Left lobe of liver (tissue), 2 donors: ENCODE measurements around the gene TSTD1. TPM values are rescaled to one million over a fixed set of nuclear protein-coding genes. Genes with fewer than 3 reads are reported as not detected.
"Not testable (repeated sequence)": the region's sequence is repeated elsewhere in the genome, so short reads cannot be mapped to it uniquely, and the experiment has no call there.

ENCODE experiments used
- ATAC-seq: fragments of 200-7000 bp; cut with Tn5 transposase; one replicate; pipeline ENCODE4 v1.9.1; 2020; ENCODE audit warnings: mild to moderate bottlenecking, moderate library complexity
- DNase-seq: peaks from one replicate; pipeline ENCODE4 v3.0.0-alpha.2; 2020; ENCODE audit warnings: low spot score
- total RNA-seq: library from RNA; stranded (reverse); gene quantifications from one replicate; pipeline ENCODE4 v1.2.1, GENCODE V29; 2021
- donor health status: DM: no; HTN: no; CAD: no; lungs with moderate emphysema.
- donor health status: DM: no; HTN: yes; CAD: no.

Gene TSTD1
- total RNA-seq, 1 donor from 2014 or later: 30.7 TPM

DNA sequence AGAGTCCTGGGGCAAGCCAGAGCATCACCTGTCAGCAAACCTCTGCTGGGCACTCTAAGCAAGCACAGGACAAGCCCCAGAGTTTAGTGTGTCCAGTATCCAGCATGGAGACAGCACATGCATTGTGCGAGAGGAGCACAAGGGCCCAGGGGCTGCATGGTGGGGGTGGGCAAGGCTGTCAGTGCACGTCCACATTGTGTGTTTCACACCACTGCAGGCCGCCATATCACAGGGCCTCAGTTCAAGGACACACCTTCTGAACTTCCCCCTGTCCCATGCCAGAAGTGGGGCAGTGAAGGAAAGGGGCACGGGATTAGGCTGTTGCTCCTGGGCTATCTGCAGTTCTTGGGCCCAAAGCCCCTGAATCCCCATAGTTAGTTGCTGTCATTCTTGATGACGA is 782 bp upstream of the TSTD1 start:
- ATAC-seq: no peak
- DNase-seq: no peak

DNA sequence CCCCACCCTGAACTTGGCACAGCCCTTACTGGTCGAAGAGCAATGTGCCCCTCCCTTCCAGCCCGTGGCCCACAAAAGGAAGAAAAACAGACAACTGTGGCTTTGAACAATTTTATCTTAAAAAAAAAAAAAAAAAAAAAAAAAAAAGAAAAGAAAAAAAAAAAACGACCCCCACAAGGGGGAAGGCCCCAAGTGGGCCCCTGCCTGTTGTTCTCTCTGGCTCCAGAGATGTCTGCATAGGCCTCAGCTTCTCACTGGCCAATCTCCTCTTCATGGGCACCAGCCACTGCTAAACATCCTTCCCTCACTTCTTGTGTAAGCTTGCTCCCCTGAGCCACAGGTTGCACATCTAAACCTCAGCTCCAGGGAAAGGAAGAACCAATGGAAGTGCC is 386 bp upstream of the TSTD1 start:
- ATAC-seq (no peak), DNase-seq (no peak)

DNA sequence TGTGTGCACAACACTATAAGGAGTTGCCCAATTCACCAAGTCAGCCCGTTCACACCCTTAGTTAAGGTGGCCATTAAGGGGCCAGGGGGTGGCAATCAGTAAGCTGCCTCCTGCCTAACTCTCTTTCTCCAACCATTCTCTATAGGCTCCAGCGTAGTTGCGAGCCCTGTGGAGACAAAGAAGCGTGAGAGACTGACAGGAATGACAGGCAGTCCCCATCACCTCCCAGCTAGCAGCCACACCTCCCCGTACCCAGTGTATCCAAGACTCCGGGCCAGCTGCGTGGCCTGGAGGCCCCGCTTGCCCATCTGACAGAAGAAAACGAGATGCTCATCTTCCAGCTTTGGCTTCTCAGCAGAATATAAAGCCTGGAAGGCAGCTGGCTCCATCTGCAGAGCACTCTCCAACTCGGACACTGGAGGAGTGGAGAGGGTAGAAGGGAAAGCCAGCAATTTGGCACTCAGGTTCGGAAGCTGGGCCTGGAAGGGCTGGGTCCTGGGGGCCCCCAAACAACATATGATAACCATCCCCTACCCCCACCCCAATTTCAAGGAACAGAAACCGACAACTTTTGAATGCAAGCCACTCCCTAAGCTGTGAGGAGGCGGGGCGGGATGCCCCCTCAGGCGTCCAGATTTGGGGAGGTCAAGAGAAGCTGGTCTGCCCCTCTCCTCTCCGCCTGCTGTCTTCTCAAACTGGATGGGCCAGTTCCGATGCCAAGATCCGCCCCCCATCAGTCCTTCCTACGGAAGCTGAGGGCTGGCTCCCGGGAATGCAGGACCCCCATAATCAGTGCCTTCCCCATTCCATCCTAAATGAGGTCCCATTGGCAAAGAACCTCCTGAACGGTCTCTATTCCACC is 872 bp downstream of the TSTD1 start:
- ATAC-seq (no peak), DNase-seq (no peak)

DNA sequence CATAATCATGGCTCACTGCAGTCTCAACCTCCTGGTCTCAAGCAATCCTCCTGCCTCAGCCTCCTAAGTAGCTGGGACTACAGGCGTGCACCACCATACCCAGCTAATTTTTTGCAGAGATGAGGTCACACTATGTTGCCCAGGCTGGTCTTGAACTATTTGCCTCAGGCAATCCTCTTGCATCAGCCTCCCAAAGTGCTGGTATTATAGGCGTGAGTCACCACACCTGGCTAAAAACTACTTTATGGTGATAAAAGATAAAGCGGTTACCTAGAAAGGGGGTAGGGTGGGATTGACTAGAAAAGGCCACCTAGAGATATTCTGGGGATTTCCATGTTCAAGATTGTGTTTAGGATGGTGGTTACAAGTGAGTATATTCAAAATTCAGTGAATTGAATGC is 5.0 kb downstream of the TSTD1 start:
- DNase-seq (no peak), ATAC-seq (no peak)

DNA sequence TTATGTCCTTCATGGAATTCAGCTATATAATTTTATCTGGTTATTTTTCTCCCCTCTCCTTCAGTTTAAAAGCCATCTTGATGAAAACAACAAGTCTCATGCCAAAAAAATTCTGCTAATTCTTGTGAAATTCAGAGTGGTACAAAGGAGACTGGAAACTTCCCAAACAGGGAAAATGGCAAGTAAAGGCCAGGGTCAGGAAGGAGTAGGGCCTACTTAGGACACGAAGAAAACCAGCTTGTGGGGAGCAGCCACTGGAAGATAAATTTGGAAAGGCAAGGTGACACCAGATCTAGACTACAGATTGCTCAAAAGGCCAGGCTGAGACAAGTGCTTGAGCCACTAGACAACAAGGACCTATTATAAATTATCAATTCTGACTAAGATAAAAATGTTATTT is 6.4 kb downstream of the TSTD1 start:
- DNase-seq: no peak
- ATAC-seq: peak; percentile 25

DNA sequence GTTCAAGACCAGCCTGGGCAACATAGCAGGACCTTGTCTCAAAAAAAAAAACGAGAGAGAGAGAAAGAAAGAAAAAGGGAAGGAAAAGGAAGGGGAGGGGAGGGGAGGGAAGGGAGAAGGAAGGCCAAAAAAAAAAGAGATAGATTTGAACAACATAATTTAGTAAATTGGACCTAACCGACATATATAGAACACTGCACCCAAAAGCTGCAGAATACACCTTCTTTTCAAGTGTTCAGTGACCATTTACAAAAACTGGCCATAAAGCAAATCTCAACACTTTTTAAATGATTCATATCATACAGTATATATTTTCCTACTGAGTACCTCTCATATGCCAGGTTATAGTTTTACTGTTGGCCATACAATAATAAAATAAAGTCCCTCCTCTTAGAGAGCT is 6.9 kb downstream of the TSTD1 start:
- DNase-seq: no peak
- ATAC-seq: no peak

DNA sequence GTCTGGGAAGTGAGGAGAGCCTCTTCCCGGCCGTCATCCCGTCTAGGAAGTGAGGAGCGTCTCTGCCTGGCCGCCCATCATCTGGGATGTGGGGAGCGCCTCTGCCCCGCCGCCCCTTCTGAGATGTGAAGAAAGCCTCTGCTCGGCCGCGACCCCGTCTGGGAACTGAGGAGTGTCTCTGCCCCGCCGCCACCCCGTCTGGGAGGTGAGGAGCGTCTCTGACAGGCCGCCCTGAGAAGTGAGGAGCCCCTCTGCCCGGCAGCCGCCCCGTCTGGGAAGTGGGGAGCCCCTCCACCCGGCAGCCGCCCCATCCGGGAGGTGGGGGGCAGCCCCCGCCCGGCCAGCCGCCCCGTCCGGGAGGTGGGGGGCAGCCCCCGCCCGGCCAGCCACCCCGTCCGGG is 9.3 kb downstream of the TSTD1 start:
- not testable (repeated sequence) for ATAC-seq, DNase-seq

DNA sequence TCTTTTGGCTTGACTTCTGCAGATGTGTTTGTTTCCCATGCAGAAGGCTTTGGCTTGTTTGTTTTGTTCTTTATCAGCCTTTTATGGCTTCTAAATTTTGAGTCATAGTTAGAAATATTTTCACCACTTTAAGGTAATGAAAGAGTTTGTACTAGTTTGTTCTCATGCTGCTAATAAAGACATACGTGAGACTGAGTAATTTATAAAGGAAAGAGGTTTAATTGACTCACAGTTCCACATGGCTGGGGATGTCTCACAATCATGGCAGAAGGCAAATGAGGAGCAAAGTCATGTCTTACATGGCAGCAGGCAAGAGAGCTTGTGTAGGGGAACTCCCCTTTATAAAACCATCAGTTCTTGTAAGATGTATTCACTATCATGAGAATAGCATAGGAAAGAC is 11.8 kb downstream of the TSTD1 start:
- not testable (repeated sequence) for DNase-seq, ATAC-seq

DNA sequence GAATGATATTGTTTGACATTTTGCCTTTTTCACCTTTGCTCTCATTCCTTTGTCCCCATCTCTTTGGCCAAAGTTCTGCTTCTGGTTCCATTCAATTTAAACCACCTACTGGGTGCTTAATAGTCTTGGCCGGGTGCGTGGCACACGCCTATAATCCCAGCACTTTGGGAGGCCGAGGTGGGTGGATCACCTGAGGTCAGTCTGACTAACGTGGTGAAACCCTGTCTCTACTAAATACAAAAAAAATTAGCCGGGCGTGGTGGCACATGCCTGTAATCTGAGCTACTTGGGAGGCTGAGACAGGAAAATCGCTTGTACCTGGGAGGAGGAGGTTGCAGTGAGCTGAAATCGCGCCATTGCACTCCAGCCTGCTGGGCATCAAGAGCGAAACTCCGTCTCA is 16.3 kb downstream of the TSTD1 start:
- DNase-seq, ATAC-seq: not testable (repeated sequence)

DNA sequence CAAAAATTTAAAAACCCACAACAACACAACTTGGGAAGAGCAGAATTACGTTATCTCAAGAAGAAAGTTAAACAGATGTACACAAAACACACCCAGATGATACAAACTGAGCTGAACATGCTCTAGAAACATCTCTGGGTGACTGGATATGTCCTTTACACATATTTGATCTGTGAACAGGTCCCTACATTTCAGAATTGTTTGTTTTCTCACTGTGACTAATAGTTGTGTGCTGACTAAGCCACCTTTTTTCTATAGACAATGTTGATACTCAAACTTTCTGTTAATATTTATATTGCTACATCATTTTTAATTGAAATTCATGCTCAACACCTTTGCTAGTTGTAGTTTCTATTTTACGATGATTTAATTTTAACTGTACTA is 16.8 kb downstream of the TSTD1 start:
- DNase-seq (no peak), ATAC-seq (no peak)

DNA sequence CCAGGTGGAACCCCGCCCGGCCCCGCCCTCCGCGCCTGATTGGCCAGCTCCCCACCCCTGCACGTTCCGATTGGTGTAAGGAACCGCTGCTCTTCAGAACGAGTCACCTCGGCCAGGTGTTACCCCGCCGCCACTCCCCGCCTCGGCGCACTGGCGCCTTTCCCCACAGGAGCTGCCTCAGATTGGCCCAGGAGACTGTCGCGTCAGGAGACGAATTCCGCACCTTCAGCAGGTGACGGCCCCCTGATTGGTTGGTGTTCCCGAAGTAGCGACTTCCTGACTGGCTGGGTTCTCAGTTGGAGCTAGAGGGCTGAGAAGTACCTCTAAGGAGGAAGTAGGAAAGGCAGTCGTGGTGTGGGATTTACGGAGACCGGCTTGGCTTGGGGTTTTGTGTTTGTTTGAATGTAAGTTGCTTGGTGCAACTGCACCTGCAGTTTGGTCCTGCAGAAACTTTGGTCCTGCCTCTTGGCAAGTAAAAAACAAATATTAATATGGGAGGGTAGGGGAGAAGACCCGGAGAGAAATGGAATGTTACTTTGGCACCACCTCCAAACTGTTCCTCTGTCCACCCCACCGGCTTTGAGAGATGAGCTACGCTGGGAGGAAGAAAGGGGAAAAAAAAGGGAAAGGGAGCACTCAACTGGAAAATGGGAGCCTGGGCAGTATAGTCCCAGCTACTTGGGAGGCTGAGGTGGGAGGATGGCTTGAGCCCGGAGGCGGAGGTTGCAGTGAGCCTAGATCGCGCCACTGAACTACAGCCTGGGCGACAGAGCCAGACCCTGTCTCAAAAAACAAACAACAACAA is 17.4 kb downstream of the TSTD1 start:
- peak; percentile 99 for DNase-seq
- ATAC-seq: peak; percentile 88

DNA sequence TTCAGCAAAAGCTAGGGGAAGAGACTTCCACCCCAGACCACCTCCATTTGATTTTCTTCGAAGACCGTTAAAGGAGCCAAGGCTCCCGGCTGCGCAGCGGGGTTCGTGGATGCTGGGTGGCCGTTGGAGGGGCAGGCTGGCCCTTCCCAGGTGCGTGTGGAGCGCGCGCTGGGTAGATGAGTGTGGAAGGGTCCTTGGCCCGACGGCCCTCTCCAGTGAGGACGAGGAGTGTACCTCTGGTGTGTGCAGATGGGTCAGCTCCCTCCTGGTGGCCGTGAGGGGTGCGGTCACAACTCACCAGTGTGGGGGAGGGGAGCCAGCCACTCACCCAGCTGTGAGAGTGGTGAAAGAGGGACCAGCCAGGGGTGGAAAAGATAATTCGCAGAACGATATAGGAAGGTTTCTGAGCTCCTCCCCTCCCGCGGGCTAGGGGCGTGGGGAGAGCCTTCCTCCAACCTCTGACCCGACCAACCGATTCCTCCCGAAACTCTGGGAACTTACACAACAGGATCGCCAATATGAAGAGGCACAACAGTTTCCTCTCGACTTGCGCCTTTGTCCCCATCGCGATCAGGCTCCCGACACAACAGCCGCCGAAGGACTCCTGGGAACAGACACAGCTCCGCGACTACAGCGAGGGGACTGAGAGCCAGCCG is 18.1 kb downstream of the TSTD1 start, which contains the start of gene F11R:
TSS of gene F11R (minus strand) at position 644 of the 656 bp plus-strand sequence. CDS start at position 565, 79 bp downstream.
- peak; percentile 57 for ATAC-seq
- DNase-seq: peak; percentile 66

DNA sequence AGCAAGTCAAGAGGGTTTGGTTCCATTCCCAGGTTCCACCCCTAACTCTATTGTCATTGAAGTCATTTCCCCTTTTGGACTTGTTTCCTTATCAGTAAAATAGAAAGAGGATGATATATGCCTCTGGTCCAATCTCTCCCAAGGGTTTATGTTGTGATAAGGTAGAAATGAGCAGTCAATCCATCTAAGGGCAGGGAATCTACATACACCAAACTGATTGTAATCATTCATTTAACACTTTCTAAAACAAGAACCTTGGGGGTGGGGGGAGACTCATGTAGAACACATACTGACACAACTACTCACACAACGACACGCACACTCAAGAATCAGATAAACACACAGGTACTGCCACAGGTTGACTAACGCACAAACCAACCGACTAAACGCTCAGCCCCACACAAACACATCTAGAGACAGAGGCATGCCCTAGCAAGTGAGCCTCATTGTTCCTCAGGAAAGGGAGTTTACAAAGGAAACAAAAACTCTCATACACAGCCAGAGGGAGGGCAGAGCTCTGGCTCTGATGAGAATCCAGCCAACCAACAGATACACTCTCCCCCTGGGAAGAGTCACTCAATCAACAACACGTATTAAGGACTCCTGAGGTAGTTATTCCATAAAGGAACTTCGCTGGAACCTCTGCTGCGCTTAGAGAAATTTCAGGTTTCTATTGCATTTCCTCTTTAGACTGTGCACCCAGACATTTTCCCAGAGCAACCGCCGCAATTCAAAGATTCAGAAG is 18.8 kb downstream of the TSTD1 start:
- DNase-seq: no peak
- ATAC-seq: peak; percentile 27

DNA sequence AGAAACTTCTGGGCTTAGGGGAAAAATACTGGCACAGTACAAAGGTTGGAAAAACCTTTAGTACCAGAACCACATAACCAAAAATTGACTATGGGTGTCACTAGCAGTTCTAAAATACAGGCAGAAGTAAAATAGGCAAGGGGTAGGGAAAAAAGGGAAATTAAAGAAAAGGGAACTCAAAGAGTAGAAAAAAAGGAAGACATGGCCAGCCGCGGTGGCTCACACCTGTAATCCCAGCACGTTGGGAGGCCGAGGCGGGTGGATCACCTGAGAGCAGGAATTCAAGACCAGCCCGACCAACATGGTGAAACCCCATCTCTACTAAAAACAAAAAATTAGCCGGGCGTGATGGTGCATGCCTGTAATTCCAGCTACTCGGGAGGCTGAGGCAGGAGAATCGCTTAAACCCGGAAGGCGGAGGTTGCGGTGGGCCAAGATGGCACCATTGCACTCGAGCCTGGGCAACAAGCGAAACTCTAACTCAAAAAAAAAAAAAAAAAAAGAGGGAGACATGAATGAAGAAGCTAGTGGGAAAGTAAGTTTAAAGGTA is 19.6 kb downstream of the TSTD1 start:
- not testable (repeated sequence) for DNase-seq, ATAC-seq

DNA sequence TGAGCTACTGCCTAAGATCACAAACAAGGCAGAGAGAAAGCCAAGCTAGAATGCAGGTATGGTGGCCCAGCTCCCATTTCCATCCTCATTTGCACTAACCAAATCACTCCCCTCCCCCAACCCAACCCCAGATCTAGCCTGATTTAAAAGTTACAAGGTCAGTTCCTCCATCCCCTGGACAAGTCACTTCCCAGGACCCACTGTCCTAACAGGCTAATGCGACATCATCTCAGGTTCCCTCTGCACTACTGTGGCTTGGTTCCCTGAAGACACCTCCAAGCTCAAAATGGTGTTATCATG is 20.2 kb downstream of the TSTD1 start:
- no peak for DNase-seq
- no peak for ATAC-seq

DNA sequence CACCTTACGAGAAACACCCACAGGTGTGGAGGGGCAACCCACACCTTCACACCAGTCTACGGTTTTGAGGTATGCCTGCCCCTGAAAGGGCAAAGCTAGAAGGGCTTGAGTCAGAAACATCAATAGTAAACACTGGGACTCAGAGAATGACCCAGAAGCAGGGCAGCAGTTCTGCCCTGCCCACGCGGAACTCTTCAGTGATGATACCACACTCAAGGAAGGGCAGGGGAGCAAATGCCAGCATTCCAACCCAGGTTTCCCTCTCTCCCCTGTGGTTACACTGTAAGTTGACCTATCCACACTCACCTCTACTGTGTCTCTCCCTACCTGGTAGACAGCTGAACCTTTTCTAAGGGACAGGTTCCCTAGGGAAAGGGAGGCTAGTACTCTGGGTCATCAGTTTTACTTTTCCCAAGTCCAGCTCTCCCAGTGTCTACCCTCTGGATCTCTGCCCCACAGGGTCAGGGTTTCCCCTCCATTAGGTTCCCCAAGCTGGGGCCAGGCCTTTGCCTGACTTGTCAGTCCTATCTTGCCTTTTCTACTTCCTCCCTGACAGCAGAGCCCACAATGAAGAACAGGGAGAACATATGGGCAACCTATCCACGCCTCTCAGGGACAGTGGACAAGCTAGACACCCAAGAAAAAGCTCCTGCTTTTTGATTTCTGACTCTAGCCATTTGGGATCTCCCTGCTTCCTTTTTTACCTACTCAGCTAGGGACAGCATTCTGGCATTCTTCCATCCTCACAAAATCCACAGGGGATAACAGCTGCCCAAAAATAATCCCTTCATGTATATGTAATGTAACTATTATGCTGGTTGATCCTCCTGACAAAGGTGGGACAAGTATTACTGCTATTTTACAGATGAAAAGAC is 20.8 kb downstream of the TSTD1 start:
- DNase-seq: no peak
- ATAC-seq: no peak

DNA sequence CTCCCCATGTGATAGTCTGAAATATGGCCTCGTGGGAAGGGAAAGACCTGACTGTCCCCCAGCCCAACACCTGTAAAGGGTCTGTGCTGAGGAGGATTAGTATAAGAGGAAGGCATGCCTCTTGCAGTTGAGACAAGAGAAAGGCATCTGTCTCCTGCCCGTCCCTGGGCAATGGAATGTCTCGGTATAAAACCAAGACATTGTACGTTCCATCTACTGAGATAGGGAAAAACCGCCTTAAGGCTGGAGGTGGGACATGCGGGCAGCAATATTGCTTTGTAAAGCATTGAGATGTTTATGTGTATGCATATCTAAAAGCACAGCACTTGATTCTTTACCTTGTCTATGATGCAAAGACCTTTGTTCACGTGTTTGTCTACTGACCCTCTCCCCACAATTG is 21.6 kb downstream of the TSTD1 start:
- ATAC-seq, DNase-seq: not testable (repeated sequence)

DNA sequence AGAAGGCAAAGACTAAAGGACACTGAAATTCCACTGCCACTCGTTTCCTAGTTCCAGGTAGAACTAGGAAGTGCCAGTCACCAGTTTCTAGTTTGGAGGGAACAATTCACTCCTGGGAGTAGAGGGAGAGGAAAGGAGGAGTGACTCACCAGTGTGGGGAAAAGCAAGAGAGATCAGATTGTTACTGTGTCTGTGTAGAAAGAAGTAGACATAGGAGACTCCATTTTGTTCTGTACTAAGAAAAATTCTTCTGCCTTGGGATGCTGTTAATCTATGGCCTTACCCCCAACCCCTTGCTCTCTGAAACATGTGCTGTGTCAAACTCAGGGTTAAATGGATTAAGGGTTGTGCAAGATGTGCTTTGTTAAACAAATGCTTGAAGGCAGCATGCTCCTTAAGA is 22.1 kb downstream of the TSTD1 start:
- not testable (repeated sequence) for DNase-seq, ATAC-seq

DNA sequence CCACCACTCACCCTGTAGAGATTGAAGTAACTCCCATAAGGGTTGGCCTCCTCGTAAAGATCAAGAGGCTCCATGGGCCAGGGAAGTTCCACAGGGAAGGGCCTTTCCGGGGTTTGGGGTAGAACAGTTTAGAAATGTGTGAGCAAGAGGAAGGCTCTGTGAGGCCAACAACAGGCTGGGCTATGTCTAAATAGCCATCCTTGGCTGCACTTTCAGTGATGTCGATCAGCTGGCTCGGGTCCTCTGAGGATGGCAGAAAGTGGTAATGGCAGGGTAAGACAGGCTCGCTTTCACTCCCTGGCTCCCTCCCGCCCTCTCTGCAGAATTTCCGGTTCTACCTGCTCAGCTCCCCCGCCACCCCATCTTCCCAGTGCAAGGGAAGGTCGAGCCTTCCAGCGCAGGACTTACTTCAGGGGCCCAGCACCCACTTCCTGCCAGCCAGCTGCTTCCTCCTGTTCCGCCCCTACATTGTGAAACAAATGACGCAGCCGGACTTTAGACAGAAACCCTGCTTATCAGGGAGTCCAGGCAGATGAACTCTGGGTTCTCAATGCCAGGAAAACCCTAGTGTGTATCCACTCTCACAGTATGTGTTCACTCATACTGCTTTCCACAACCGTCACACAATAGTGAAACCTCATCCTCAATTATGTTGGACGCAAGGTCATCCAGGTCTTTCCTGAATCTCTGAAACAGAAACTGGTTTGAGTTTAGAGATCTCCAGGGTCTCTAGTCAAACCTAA is 25.1 kb downstream of the TSTD1 start:
- peak; percentile 97 for DNase-seq
- peak; percentile 86 for ATAC-seq
